Measurements from ENCODE around the gene JPT1.

GRCh38 chr17:75138519-75138918 is 15.8 kb downstream of the JPT1 start:
- TF ChIP-seq CTCF (IDR thresholded peaks at IDR 0.05) = no peak
- TF ChIP-seq POLR2A (IDR thresholded peaks at IDR 0.05) = no peak
- TF ChIP-seq POLR2AphosphoS5 (IDR thresholded peaks at IDR 0.05; ENCODE audit: insufficient read depth in 1 of 2, low read depth in 1 of 2) = no peak

Measured in vagina (tissue), 2 donors.